ENCODE data around the gene IAH1. TPM values are rescaled to one million over a fixed set of nuclear protein-coding genes. Genes with fewer than 3 reads are reported as not detected.

IAH1 gene
- total and polyA plus RNA-seq, 2 donors (not counting 3 experiments of a cell fraction or from before 2014, with no cell fraction given) = 43.4 to 44.0 TPM

- Histone ChIP-seq H3K27ac (ENCODE audit: insufficient read depth, low read depth, low read length) (peak overlapping the region; percentile 2), H3K4me3 (replicated peaks in 1 of 3; ENCODE audit: insufficient read depth in 1 of 3, low read depth in 1 of 3, low read length in 3 of 3) (no peak overlapping the region), H3K4me1 (ENCODE audit: control insufficient read depth, extremely low read depth, insufficient read depth, low read length) (peaks cover 7% of the 10 kb centered on the region), H3K36me3 (ENCODE audit: control insufficient read depth in 2 of 2, extremely low read depth in 1 of 2, insufficient read depth in 2 of 2, low read length in 2 of 2) (peaks cover 0 to 2% of the 10 kb centered on the region in 2 experiments), H2AFZ (ENCODE audit: low read depth, low read length) (no peak overlapping the region), H3K27me3 (ENCODE audit: control insufficient read depth in 2 of 2, insufficient read depth in 2 of 2, low read length in 2 of 2) (no peaks in the 10 kb centered on the region), H3K9me3 (replicated peaks; ENCODE audit: control insufficient read depth, insufficient read depth, low read length) (no peaks in the 10 kb centered on the region), H3K79me2 (ENCODE audit: control insufficient read depth, insufficient read depth, low read length) (no peaks in the 10 kb centered on the region), H3K9ac (replicated peaks; ENCODE audit: extremely low read depth, insufficient read depth, low read length) (no peak overlapping the region), H4K20me1 (replicated peaks; ENCODE audit: control insufficient read depth, extremely low read depth, insufficient read depth, low read length) (no peaks in the 10 kb centered on the region), H3K9me1 (replicated peaks; ENCODE audit: control insufficient read depth, extremely low read depth, insufficient read depth, low read length) (no peaks in the 10 kb centered on the region), H3K4me2 (ENCODE audit: insufficient read depth, low read length) (no peak overlapping the region)
- ChIA-PET POLR2A (no interaction called here), CTCF (interaction anchor here (0.8 kb wide), 1 partner anchor 18 kb away, joined by 3 read pairs; no protein-coding TSS in a partner anchor)
- intact Hi-C loops (cut with micrococcal nuclease) = no loop called here
- peak; percentile 66 for FAIRE-seq
- TF ChIP-seq POLR2AphosphoS5 (IDR thresholded peaks at IDR 0.05; ENCODE audit: insufficient read depth, low read depth, low read length) = no peak
- peak; percentile 54 for TF ChIP-seq FOS (IDR thresholded peaks at IDR 0.05; ENCODE audit: borderline replicate concordance, insufficient read depth, low read length)
- no peak for TF ChIP-seq GATA2 (IDR thresholded peaks at IDR 0.05; ENCODE audit: insufficient read depth, insufficient read length, low read depth, low read length)
- TF ChIP-seq EZH2 (IDR thresholded peaks at IDR 0.05; ENCODE audit: borderline replicate concordance, low read depth, low read length, severe bottlenecking) = no peak
- TF ChIP-seq CTCF (IDR thresholded peaks at IDR 0.05; ENCODE audit: extremely low read depth in 1 of 2, insufficient read depth in 1 of 2, low read depth in 1 of 2, low read length in 2 of 2) = no peak
- no peak for TF ChIP-seq POLR2A (IDR thresholded peaks at IDR 0.05; ENCODE audit: low read depth, low read length)
- TF ChIP-seq MAX (IDR thresholded peaks at IDR 0.05; ENCODE audit: insufficient read depth, insufficient read length) = no peak
- TF ChIP-seq JUN (IDR thresholded peaks at IDR 0.05; ENCODE audit: borderline replicate concordance, insufficient read depth, insufficient read length, low read depth) = peak; percentile 38
- no peak for TF ChIP-seq MYC (IDR thresholded peaks at IDR 0.05; ENCODE audit: low read depth, low read length)
- DNase-seq (ENCODE audit: low read depth, low spot score) = peak; percentile 32
- no TSS peak for BruUV-seq (replicated peaks)
- dilution Hi-C loops (cut with MboI; ENCODE audit: extremely low pct_ligation_motif_present, low sequenced_read_pairs) = no loop called here
These were observed 43.7 kb upstream of the IAH1 start for GRCh38 chr2:9430316-9431293.

All from endothelial cell of umbilical vein (primary cell).